Chondrocyte (in vitro differentiated cells): ENCODE results near the gene IRX4. TPM values are rescaled to one million over a fixed set of nuclear protein-coding genes. Genes with fewer than 3 reads are reported as not detected.
"Not testable (repeated sequence)": the region's sequence is repeated elsewhere in the genome, so short reads cannot be mapped to it uniquely, and the experiment has no call there.

ENCODE experiments used
- DNase-seq: peaks from one replicate; pipeline ENCODE4 v3.0.0; 2021; ENCODE audit warnings: mixed read lengths, low spot score
- H3K27ac Mint-ChIP-seq: one replicate; pipeline ENCODE4 v1.8.0; 2021; ENCODE audit warnings: mild to moderate bottlenecking, moderate library complexity, mixed read lengths; ENCODE audit not compliant: unreplicated experiment
- H3K27me3 Mint-ChIP-seq: 2 replicates; pipeline ENCODE4 v1.8.0; 2021; ENCODE audit warnings: low read depth, mixed read lengths
- H3K36me3 Mint-ChIP-seq: 2 replicates; pipeline ENCODE4 v1.8.0; 2021; ENCODE audit warnings: low read depth, mixed read lengths
- H3K4me1 Mint-ChIP-seq: 2 replicates; pipeline ENCODE4 v1.8.0; 2021; ENCODE audit warnings: low read depth, mild to moderate bottlenecking, mixed read lengths
- H3K4me3 Mint-ChIP-seq: one replicate; pipeline ENCODE4 v1.8.0; 2021; ENCODE audit warnings: mild to moderate bottlenecking, moderate library complexity, mixed read lengths; ENCODE audit not compliant: unreplicated experiment
- H3K9me3 Mint-ChIP-seq: 2 replicates; pipeline ENCODE4 v1.8.0; 2021; ENCODE audit warnings: low read depth, mixed read lengths
- total RNA-seq: library from RNA; stranded (reverse); gene quantifications from 3 replicates; pipeline ENCODE4 v1.2.1, GENCODE V29; 2021
- TF ChIP-seq, protein P1 (sequence below): fragments of 200-600 bp; sonication (generic); IDR thresholded peaks from 2 replicates; pipeline ENCODE4 v1.5.0; 2021; ENCODE audit warnings: antibody characterized with exemption, mild to moderate bottlenecking, moderate library complexity

IRX4 gene
- total RNA-seq, 1 donor from 2014 or later, result not detected

DNA sequence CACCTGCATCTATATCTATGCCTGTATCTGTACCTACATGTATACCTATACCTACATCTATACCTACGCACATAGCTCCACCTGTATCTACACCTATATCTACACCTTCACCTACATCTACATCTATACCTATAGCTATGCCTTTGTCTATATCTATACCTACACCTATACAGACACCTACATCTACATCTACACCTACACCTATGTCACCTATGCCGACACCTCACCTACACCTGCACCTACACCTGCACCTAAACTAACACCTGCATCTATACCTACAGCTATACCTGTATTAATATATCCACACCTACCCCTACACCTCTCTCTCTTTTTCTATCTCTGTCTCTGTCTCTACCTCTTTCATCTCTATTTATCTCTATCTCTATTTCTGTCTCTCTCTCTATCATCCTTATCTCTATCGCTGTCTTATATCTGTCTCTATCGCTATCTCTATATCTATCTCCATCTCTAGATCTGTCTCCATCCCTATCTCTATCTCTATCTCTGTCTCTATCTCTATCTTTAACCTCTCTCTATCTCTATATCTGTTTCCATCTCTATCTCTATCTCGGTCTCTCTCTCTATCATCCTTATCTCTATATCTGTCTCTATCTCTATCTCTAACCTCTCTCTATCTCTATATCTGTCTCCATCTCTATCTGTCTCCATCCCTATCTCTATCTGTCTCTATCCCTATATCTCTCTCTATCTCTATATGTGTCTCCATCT lies 37.9 kb downstream of the IRX4 start:
- no peak overlapping the region for H3K4me3 Mint-ChIP-seq
- H3K27me3 Mint-ChIP-seq, result peaks cover 41% of the 10 kb centered on the region
- no peaks in the 10 kb centered on the region for H3K9me3 Mint-ChIP-seq
- no peaks in the 10 kb centered on the region for H3K36me3 Mint-ChIP-seq
- TF ChIP-seq, protein P1, sequence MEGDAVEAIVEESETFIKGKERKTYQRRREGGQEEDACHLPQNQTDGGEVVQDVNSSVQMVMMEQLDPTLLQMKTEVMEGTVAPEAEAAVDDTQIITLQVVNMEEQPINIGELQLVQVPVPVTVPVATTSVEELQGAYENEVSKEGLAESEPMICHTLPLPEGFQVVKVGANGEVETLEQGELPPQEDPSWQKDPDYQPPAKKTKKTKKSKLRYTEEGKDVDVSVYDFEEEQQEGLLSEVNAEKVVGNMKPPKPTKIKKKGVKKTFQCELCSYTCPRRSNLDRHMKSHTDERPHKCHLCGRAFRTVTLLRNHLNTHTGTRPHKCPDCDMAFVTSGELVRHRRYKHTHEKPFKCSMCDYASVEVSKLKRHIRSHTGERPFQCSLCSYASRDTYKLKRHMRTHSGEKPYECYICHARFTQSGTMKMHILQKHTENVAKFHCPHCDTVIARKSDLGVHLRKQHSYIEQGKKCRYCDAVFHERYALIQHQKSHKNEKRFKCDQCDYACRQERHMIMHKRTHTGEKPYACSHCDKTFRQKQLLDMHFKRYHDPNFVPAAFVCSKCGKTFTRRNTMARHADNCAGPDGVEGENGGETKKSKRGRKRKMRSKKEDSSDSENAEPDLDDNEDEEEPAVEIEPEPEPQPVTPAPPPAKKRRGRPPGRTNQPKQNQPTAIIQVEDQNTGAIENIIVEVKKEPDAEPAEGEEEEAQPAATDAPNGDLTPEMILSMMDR, result no peak
- DNase-seq, result no peak
- no peak overlapping the region for H3K27ac Mint-ChIP-seq
- H3K4me1 Mint-ChIP-seq, result no peaks in the 10 kb centered on the region

DNA sequence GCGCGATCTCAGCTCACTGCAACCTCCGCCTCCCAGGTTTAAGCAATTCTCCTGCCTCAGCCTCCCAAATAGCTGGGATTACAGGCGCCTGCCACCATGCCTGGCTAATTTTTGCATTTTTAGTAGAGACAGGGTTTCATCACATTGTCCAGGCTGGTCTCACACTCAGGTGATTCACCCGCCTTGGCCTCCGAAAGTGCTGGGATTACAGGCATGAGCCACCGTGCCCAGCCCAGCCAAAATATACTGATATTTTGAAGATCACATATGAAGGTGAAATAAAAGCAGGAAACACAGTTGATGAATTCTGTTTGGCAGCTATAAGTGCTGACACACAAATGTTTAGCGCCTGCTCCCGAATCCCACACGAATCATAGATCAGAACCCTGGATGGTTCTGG lies 39.0 kb downstream of the IRX4 start:
- H3K27ac Mint-ChIP-seq, H3K4me3 Mint-ChIP-seq, DNase-seq, H3K36me3 Mint-ChIP-seq, H3K9me3 Mint-ChIP-seq, H3K4me1 Mint-ChIP-seq: not testable (repeated sequence)
- peaks cover 40% of the 10 kb centered on the region for H3K27me3 Mint-ChIP-seq

DNA sequence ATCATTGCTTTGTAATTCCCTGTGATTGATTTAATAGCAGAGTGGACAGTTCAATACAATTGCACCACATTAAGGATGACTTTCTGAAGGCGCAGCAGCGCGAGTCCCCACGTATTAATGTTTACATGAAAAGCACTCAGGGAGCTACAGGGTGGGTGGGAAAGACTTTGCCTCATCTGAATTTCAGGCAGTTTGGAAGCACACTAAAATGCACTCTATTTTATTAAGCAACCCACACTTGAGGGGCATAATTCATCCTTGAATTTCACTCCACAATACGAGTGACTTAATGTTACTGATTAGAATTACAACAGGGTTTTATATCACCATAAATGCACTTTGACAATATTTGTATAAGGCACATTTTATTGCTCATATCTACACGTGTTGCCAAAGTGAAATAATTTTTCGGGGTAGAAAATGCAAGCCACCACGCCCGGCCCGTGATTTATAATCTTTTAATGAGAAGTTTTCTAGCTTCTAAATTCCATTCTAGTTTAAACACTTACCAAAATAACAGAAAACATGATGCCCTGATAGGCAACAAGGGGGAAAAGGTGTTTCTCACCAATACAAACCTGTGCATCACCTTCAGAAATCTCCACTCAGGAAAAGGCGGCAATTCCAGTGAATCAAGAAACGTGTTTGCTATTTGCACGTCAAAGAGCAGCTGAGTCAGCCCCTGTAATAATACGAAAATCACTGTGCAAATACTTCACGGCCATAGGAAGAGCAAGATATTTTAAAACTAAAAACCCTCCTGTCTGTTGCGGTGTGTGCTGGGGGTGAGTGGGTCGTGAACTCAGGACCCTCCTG lies 40.5 kb downstream of the IRX4 start:
- TF ChIP-seq, protein P1, result no peak
- H3K9me3 Mint-ChIP-seq, result no peaks in the 10 kb centered on the region
- H3K27me3 Mint-ChIP-seq, result peaks cover 31% of the 10 kb centered on the region
- no peak overlapping the region for H3K27ac Mint-ChIP-seq
- no peaks in the 10 kb centered on the region for H3K36me3 Mint-ChIP-seq
- DNase-seq, result no peak
- no peaks in the 10 kb centered on the region for H3K4me1 Mint-ChIP-seq
- no peak overlapping the region for H3K4me3 Mint-ChIP-seq

DNA sequence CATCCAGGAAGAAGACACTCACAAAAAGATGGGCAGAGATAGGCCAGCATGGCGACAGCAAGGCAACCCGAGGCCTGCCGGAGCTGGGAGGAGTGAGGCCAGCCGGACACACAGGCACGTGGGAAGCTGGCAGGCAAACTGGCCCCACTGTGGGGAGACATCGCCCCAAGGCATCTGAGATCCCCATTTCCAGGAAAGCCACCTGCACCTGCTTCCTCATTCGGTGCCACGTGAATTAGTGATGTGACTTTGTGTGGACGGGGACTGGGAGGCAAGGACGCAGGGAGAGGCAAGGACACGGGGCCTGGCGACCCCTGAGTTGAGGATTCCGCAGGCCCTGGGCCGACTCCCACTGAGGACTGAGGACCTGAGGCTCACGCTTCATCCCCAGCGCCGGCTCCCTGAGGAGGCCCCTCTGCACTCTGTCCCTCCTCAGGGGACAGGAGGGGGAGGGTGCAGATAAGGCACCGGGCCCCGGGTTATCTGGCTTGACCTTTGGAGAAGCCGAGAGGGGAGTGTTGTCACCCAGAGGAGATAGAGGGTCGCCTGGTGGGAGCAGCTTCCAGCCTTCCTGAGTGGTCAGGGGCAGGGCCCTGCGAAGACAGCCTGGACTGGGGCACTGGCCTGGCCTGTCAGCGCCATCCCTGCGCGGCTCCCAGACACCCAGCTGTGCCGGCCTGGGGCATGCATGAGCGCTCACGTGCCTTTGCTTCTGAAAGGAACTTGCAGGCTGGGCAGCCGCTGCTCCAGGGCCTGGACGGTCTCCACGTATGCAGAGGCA lies 41.8 kb downstream of the IRX4 start:
- Mint-ChIP-seq H3K27ac (no peak overlapping the region), H3K36me3 (no peaks in the 10 kb centered on the region), H3K4me1 (no peaks in the 10 kb centered on the region), H3K27me3 (peaks cover 32% of the 10 kb centered on the region), H3K9me3 (no peaks in the 10 kb centered on the region), H3K4me3 (no peak overlapping the region)
- TF ChIP-seq, protein P1, result no peak
- peak; percentile 88 for DNase-seq

DNA sequence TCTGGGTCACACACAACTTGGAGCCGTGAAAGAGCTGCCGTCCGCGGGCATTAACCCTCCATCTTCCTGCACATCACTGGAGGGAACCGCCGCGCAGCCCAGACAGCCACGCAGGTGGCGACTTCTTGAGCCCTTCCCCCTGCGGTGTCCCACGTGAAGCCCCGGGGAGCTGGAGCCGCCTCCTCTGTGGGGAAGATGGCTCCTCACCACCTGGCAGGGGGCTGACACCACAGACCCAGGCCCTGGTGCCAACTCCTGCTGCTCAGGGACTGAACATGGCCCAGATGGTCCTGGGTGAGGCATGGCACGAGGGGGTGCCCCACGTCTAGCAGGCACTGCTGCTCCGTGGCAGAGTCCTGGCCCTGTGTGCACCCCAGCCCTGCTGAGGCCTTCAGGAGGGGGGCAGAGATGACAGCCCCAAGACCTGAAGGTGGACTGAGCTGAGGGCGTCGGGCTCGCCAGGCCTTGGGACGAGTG lies 42.6 kb downstream of the IRX4 start:
- H3K27ac Mint-ChIP-seq, result no peak overlapping the region
- peak; percentile 86 for DNase-seq
- TF ChIP-seq, protein P1, result no peak
- H3K36me3 Mint-ChIP-seq, result no peaks in the 10 kb centered on the region
- H3K27me3 Mint-ChIP-seq, result peaks cover 38% of the 10 kb centered on the region
- H3K9me3 Mint-ChIP-seq, result no peaks in the 10 kb centered on the region
- H3K4me1 Mint-ChIP-seq, result no peaks in the 10 kb centered on the region
- no peak overlapping the region for H3K4me3 Mint-ChIP-seq
